HepG2 (cell line): ENCODE results near the gene MCFD2. TPM values are rescaled to one million over a fixed set of nuclear protein-coding genes. Genes with fewer than 3 reads are reported as not detected.

Experiments
- CBX2 ChIP-seq, 2 experiments: fragments of 200-600 bp in 1 of 2; sonication (generic); formaldehyde crosslinking in 1 of 2; IDR thresholded peaks; 2 replicates each; pipeline versions ENCODE4 v1.7.0 to v1.8.1; 2018 to 2022; ENCODE audit warnings: low read depth in 2 of 2, low read length in 1 of 2, mild to moderate bottlenecking in 1 of 2, missing genetic modification reagents in 1 of 2
- CCAR2 ChIP-seq: fragments of 200-400 bp; formaldehyde crosslinking; optimal IDR thresholded peaks from 2 replicates; pipeline ENCODE3; 2018; ENCODE audit warnings: low read depth, mild to moderate bottlenecking, low read length, moderate library complexity
- CENPX ChIP-seq: sonication (generic); formaldehyde crosslinking; IDR thresholded peaks from 2 replicates; pipeline ENCODE4 v1.9.0; 2021; ENCODE audit warnings: mild to moderate bottlenecking, missing genetic modification reagents, moderate library complexity
- GLI4 ChIP-seq: sonication (generic); formaldehyde crosslinking; IDR thresholded peaks from 2 replicates; pipeline ENCODE4 v1.5.1; 2020; ENCODE audit warnings: missing genetic modification reagents, mild to moderate bottlenecking, moderate library complexity, borderline replicate concordance
- HMG20B ChIP-seq: conservative IDR thresholded peaks from 2 replicates; pipeline ENCODE4 v1.6.1; 2016; ENCODE audit warnings: missing genetic modification reagents, missing compliant biosample characterization
- KLF9 ChIP-seq: IDR thresholded peaks from 2 replicates; pipeline ENCODE4 v1.6.1; 2016; ENCODE audit warnings: low read depth
- NKX3-1 ChIP-seq: sonication (generic); formaldehyde crosslinking; IDR thresholded peaks from 2 replicates; pipeline ENCODE4 v1.5.0; 2020; ENCODE audit warnings: missing genetic modification reagents
- NR2F6 ChIP-seq, 2 experiments: IDR thresholded peaks; 2 replicates each; pipeline ENCODE4 v1.6.1; 2016; ENCODE audit warnings: antibody characterized with exemption in 1 of 2, mild to moderate bottlenecking in 1 of 2
- PRPF4 ChIP-seq: fragments of 200-400 bp; formaldehyde crosslinking; IDR thresholded peaks from 2 replicates; pipeline ENCODE4 v1.6.1; 2016; ENCODE audit warnings: low read length, low read depth; ENCODE audit not compliant: poor library complexity, severe bottlenecking
- THYN1 ChIP-seq: sonication (generic); formaldehyde crosslinking; IDR thresholded peaks from 2 replicates; pipeline ENCODE4 v1.8.1; 2023; ENCODE audit warnings: low read depth, mild to moderate bottlenecking, moderate library complexity, missing genetic modification reagents, borderline replicate concordance
- YY1 ChIP-seq: IDR thresholded peaks from 2 replicates; pipeline ENCODE4 v1.6.1; 2011; ENCODE audit warnings: low read length, low read depth, moderate library complexity, mild to moderate bottlenecking; ENCODE audit not compliant: insufficient read depth, insufficient replicate concordance
- ZFP41 ChIP-seq: sonication (generic); formaldehyde crosslinking; IDR thresholded peaks from 2 replicates; pipeline ENCODE4 v1.4.0; 2020; ENCODE audit warnings: mild to moderate bottlenecking, missing genetic modification reagents, borderline replicate concordance
- ZNF354B ChIP-seq: sonication (generic); formaldehyde crosslinking; IDR thresholded peaks from 2 replicates; pipeline ENCODE4 v1.8.0; 2022; ENCODE audit warnings: mild to moderate bottlenecking, missing genetic modification reagents
- ZNF562 ChIP-seq: sonication (generic); formaldehyde crosslinking; IDR thresholded peaks from 2 replicates; pipeline ENCODE4 v1.8.0; 2022; ENCODE audit warnings: missing genetic modification reagents, borderline replicate concordance
- polyA plus RNA-seq, 8 experiments: library from polyadenylated mRNA; depleted of rRNA in 3 of 8; stranded (reverse) in 7 of 8; unstranded in 1 of 8; fragments of >200 nt; fragmentation: Illumina TruSeq in 4 of 8; extraction: Trizol in 4 of 8; gene quantifications; 2 replicates each; pipeline versions ENCODE4 v1.2.1 to v1.2.3, GENCODE V29; 2011 to 2016; ENCODE audit warnings: low read depth in 4 of 8, missing spikeins in 1 of 8, mixed read lengths in 1 of 8; ENCODE audit not compliant: insufficient read depth in 1 of 8
- total RNA-seq, 5 experiments: library from RNA; depleted of rRNA; stranded (reverse); fragments of >200 nt; fragmentation: Illumina TruSeq; extraction: Trizol; gene quantifications; 2 replicates each; pipeline ENCODE4 v1.2.3, GENCODE V29; 2016; ENCODE audit warnings: low read depth in 1 of 5
- TF ChIP-seq, protein P1 (sequence below): sonication (generic); formaldehyde crosslinking; IDR thresholded peaks from 2 replicates; pipeline ENCODE4 v1.9.0; 2021; ENCODE audit warnings: missing genetic modification reagents, borderline replicate concordance
- TF ChIP-seq, protein P2 (sequence below), 2 experiments: sonication (generic) in 1 of 2; formaldehyde crosslinking in 1 of 2; IDR thresholded peaks; 2 replicates each; pipeline versions ENCODE4 v1.5.1 to v1.6.1; 2011 to 2020; ENCODE audit warnings: borderline replicate concordance in 1 of 2, low read depth in 1 of 2, low read length in 1 of 2, mild to moderate bottlenecking in 1 of 2, missing genetic modification reagents in 1 of 2, moderate library complexity in 1 of 2
- TF ChIP-seq, protein P3 (sequence below): sonication (generic); formaldehyde crosslinking; IDR thresholded peaks from 2 replicates; pipeline ENCODE4 v1.8.0; 2022; ENCODE audit warnings: mild to moderate bottlenecking, missing genetic modification reagents, moderate library complexity
- TF ChIP-seq, protein P4 (sequence below): sonication (generic); formaldehyde crosslinking; IDR thresholded peaks from 2 replicates; pipeline ENCODE4 v1.4.0; 2020; ENCODE audit warnings: missing genetic modification reagents, borderline replicate concordance

The MCFD2 gene
- total and polyA plus RNA-seq, 2 of the 13 experiments (the other 11 are each of a cell fraction or from before 2014, with no cell fraction given), result 183 to 232 TPM

DNA sequence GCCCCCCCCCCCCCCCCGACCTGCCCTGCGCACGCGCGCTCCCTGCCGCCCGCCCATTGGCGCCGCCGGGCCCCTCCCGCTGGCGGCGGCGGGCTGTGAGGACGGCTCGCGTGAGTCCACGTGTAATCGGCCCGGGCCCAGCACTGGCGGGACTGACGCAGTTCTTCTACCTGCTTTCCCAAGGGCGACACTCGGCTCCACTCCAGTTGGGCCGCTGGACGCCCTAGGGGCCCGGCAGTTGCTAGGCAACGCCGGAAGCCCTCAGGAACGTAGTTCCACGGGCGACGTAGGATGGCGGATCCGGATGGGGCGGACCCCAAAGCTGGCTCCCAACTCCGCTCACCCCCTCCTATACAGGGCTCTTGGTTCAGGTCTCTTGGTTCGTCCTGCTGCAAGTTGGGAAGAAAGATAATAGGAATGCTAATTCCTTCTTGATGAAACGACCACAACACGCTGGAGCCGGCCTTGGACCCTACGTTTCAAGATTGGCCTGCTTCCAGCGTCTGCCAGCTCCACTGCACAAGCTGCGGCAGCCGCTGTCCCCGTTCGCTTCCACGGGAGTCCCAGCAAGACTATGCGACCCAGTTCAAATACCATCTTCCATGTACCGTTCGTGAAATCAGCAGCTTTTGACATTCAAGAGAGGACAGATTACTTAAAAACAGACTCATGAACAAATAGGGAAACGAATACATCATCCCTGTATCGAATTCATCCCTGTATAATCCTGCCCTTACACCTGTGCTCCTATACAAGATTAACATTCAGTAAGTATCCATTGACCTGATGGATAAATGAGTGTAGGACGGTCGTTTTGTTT, 415 bp upstream of the MCFD2 start (continued):
- no peak for TF ChIP-seq CENPX (CRISPR knock-in tag)
- TF ChIP-seq HMG20B (CRISPR knock-in tag), result no peak; the same call in 1 of the 2 replicates
- TF ChIP-seq NR2F6 (IDR thresholded peaks at IDR 0.05), result no peak
- TF ChIP-seq NR2F6 (CRISPR knock-in tag; IDR thresholded peaks at IDR 0.05), result peak; percentile 56; the same call in 1 of the 2 replicates
- TF ChIP-seq ZFP41 (CRISPR knock-in tag), result peak; percentile 80; the same call in 1 of the 2 replicates
- peak; percentile 84; the same call in 1 of the 2 replicates for TF ChIP-seq ZNF354B (CRISPR knock-in tag)
- no peak for TF ChIP-seq CBX2 (IDR thresholded peaks at IDR 0.05; ENCODE audit: low read depth, low read length)
- no peak for TF ChIP-seq CBX2 (CRISPR knock-in tag; IDR thresholded peaks at IDR 0.05; ENCODE audit: low read depth)
- TF ChIP-seq PRPF4, result no peak
- TF ChIP-seq, protein P1, sequence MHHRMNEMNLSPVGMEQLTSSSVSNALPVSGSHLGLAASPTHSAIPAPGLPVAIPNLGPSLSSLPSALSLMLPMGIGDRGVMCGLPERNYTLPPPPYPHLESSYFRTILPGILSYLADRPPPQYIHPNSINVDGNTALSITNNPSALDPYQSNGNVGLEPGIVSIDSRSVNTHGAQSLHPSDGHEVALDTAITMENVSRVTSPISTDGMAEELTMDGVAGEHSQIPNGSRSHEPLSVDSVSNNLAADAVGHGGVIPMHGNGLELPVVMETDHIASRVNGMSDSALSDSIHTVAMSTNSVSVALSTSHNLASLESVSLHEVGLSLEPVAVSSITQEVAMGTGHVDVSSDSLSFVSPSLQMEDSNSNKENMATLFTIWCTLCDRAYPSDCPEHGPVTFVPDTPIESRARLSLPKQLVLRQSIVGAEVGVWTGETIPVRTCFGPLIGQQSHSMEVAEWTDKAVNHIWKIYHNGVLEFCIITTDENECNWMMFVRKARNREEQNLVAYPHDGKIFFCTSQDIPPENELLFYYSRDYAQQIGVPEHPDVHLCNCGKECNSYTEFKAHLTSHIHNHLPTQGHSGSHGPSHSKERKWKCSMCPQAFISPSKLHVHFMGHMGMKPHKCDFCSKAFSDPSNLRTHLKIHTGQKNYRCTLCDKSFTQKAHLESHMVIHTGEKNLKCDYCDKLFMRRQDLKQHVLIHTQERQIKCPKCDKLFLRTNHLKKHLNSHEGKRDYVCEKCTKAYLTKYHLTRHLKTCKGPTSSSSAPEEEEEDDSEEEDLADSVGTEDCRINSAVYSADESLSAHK (CRISPR knock-in tag), result peak; percentile 72; the same call in 1 of the 2 replicates
- peak; percentile 18; the same call in 1 of the 2 replicates for TF ChIP-seq GLI4
- TF ChIP-seq KLF9 (CRISPR knock-in tag), result peak; percentile 81
- peak; percentile 83 for TF ChIP-seq NKX3-1 (CRISPR knock-in tag)
- TF ChIP-seq YY1, result peak; percentile 84
- TF ChIP-seq, protein P2, sequence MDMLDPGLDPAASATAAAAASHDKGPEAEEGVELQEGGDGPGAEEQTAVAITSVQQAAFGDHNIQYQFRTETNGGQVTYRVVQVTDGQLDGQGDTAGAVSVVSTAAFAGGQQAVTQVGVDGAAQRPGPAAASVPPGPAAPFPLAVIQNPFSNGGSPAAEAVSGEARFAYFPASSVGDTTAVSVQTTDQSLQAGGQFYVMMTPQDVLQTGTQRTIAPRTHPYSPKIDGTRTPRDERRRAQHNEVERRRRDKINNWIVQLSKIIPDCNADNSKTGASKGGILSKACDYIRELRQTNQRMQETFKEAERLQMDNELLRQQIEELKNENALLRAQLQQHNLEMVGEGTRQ (IDR thresholded peaks at IDR 0.05; ENCODE audit: low read depth, low read length), result no peak
- TF ChIP-seq, protein P2 (CRISPR knock-in tag; IDR thresholded peaks at IDR 0.05; ENCODE audit: borderline replicate concordance), result peak; percentile 41; the same call in 1 of the 2 replicates
- TF ChIP-seq ZNF562, result no peak
- no peak for TF ChIP-seq THYN1 (CRISPR knock-in tag)
- TF ChIP-seq CCAR2, result no peak
- TF ChIP-seq, protein P3, sequence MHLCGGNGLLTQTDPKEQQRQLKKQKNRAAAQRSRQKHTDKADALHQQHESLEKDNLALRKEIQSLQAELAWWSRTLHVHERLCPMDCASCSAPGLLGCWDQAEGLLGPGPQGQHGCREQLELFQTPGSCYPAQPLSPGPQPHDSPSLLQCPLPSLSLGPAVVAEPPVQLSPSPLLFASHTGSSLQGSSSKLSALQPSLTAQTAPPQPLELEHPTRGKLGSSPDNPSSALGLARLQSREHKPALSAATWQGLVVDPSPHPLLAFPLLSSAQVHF, result peak; percentile 55
- TF ChIP-seq, protein P4, sequence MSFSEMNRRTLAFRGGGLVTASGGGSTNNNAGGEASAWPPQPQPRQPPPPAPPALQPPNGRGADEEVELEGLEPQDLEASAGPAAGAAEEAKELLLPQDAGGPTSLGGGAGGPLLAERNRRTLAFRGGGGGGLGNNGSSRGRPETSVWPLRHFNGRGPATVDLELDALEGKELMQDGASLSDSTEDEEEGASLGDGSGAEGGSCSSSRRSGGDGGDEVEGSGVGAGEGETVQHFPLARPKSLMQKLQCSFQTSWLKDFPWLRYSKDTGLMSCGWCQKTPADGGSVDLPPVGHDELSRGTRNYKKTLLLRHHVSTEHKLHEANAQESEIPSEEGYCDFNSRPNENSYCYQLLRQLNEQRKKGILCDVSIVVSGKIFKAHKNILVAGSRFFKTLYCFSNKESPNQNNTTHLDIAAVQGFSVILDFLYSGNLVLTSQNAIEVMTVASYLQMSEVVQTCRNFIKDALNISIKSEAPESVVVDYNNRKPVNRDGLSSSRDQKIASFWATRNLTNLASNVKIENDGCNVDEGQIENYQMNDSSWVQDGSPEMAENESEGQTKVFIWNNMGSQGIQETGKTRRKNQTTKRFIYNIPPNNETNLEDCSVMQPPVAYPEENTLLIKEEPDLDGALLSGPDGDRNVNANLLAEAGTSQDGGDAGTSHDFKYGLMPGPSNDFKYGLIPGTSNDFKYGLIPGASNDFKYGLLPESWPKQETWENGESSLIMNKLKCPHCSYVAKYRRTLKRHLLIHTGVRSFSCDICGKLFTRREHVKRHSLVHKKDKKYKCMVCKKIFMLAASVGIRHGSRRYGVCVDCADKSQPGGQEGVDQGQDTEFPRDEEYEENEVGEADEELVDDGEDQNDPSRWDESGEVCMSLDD, result peak; percentile 87; the same call in 1 of the 2 replicates
